T-helper 22 cell (primary cell): Measurements from ENCODE around the gene SFSWAP.
"Not testable (repeated sequence)": the region's sequence is repeated elsewhere in the genome, so short reads cannot be mapped to it uniquely, and the experiment has no call there.

Source experiments
- DNase-seq: peaks from one replicate; pipeline ENCODE4 v3.0.0-alpha.2; 2020; ENCODE audit warnings: low read depth

The SFSWAP gene

GRCh38 chr12:131759176-131759575 is 48.3 kb downstream of the SFSWAP start:
- DNase-seq = no peak

GRCh38 chr12:131761638-131762037 is 50.7 kb downstream of the SFSWAP start:
- no peak for DNase-seq

DNA sequence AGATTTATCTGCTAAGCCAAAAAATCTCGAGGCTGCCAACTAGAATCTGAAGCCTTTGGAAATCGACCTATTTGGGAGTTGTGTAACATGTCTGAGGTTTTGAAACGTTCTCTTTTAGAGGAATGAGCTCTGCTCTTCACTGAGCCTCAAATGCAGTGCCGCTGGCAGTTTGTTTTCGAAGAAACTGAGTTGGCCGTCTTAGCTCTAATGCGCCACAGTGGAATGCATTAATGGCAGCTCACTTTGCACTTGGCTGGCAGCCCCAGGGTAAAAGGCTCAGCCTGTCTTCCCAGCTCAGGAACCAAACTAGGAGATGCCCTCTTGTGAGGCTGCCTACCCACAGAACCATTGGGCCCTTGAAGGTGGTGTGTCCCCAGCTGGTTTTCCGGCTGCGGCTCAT is 53.8 kb downstream of the SFSWAP start:
- DNase-seq = no peak

DNA sequence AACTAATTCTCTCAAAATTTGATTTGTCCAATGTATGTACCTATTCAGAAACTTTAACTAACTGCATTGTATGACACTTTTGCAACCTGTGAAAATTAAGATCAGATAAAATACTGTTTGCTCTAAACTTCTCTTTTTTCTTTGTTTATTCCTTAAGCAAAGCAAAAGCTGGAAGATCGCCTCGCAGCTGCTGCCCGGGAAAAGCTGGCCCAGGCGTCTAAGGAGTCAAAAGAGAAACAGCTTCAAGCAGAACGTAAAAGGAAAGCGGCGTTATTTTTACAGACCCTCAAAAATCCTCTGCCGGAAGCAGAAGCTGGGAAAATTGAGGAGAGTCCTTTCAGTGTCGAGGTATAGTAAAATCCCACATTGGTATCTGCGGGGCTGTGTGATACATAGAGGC is 55.1 kb downstream of the SFSWAP start:
- no peak for DNase-seq

- DNase-seq = no peak
Observed at GRCh38 chr12:131766382-131767107, 55.7 kb downstream of the SFSWAP start.

DNA sequence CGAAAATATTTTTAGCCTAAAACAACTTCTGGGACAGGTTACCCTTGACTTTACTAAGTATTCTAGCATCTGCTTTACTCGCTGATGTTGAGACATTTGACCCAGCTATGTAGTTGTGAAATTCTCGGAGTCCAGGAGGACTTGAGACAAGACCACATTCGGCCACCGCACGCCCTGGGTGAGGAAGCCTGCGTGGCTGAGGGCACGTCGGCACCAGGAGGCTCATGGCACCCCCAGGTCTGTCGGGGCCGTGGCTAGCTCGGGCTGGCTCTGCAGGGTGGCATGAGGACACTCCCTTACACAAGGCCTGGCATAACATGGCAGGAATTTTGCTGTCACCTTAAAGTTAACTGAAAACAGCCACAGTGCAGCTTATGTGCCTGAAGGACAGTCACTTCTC is 59.2 kb downstream of the SFSWAP start:
- no peak for DNase-seq

GRCh38 chr12:131771965-131772364 is 61.1 kb downstream of the SFSWAP start:
- no peak for DNase-seq

- no peak for DNase-seq
Observed at GRCh38 chr12:131773582-131774221, 62.8 kb downstream of the SFSWAP start.

- DNase-seq = no peak
Observed at GRCh38 chr12:131774576-131775391, 63.9 kb downstream of the SFSWAP start.

GRCh38 chr12:131775392-131776236 is 64.7 kb downstream of the SFSWAP start:
- no peak for DNase-seq

DNA sequence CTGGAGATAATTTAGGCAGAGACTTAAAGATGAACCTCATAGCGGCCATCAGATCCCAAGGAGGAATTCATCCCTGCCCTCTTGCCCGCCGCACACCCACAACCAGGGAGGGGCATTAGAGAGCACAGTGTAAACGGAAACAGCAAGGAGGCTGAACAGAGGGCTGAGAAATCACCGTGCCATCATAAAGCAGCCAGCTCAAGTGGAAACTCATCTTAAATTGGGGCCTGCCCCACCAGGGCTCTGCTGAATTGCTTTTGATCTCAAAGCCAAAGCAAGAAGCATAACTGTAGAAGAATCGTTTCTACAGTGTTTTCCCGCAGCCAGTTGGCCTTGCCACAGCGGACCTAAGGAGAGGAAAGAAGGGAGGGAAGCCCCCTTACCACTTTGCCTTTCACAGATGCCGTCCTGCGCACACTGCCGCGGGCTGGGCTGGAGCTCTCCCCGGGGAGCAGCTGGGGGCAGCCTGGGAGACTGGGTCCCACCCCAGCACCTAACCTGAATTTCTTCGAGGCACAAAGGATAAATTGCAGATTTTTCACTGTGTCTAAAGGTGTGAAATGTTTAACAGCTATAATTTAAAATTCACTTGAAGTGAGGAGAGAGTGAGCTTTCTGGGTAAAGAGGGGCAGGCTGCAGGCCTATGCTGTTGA is 65.5 kb downstream of the SFSWAP start:
- DNase-seq = no peak

- not testable (repeated sequence) for DNase-seq
Observed at GRCh38 chr12:131777269-131777668, 66.4 kb downstream of the SFSWAP start.

- no peak for DNase-seq
Observed at GRCh38 chr12:131779027-131779426, 68.1 kb downstream of the SFSWAP start.

DNA sequence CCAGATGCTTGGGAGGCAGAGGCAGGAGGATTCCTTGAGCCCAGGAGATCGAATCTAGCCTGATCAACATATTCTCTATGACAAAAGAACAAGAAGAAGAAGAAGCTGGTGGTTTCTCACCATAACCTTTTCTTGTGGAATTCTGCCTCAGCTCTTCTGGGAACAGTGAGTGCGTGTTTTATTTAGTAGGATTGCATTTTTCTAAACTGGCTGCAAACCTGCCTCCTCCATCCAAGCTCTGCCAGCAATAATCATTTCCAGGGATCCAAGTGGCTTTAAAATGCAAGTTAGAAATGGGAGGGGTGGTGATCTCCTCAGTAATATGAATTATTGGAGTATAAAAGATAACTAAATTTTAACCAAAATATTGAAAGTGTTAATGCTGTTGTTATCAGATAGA is 71.2 kb downstream of the SFSWAP start:
- DNase-seq = no peak

DNA sequence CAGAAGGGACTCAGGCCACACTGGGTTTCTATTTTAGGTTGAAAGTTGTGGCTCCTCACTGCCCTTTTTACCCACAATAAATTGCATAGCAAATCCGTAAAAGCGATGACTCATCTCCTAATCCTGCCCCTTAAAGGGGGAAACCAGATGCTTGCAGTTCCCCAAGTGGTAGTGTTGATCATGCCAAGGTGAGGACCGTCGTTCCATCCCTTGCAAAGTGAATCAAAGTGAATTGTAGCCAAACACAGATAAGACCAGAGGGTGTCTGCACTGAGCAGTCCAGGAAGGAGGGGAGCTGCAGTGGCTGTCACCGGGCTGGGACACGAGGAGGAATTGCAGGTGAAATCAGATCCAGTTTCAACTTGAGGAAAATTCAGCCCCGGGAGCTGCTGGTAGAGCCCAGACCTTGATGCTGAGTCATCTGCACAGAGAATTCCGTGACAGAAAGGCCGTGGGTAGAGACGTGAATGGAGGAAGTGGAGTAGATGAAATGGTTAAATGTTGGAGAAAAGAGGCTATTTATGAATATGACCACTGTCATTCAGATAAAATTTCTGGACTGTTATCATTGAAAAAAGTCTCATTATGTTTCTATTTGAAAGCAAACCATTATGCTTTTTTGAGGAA is 73.1 kb downstream of the SFSWAP start:
- DNase-seq = no peak

DNA sequence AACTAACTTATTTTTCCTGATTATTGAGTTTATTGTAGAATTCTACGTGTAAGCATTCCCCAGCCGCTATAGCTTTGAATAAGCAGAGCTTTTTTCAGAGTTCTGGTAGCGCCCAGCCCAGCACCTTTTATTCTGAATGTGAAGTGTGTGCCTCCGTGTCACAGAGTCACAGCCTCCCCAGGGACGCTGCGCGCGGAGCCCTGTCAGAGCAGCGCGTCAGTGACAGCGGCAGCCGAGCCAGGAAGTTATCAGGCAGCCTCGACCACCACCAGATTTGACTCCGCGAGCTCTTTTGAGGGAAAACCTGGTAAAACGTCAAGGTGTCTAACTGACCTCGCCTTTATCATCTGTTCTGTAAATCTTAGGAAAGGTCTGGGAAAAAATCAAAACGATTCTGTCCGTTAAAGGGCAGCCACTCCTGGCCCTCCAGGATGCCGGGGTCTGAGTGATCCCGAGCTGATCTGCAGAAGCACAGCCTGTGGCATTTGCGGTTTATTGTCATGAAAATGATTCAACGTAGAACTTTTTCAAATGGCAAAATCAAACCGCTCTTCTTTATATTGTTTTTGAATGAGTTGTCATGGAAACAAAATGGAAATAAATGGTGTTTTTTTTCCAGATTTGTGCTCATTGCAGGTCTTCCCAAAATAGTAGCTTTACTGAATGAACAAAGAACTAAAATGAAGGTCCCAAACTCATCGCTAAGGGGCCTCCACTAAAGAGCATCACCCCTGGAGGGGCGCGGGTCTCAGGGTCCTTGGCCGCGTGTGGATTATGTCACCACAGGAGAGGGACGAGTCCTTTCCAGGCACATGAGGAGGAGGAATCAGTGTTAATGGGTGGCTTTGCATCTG is 74.2 kb downstream of the SFSWAP start:
- DNase-seq = no peak

GRCh38 chr12:131785763-131786330 is 75.0 kb downstream of the SFSWAP start:
- no peak for DNase-seq

GRCh38 chr12:131786331-131786730 is 75.4 kb downstream of the SFSWAP start:
- DNase-seq = no peak

DNA sequence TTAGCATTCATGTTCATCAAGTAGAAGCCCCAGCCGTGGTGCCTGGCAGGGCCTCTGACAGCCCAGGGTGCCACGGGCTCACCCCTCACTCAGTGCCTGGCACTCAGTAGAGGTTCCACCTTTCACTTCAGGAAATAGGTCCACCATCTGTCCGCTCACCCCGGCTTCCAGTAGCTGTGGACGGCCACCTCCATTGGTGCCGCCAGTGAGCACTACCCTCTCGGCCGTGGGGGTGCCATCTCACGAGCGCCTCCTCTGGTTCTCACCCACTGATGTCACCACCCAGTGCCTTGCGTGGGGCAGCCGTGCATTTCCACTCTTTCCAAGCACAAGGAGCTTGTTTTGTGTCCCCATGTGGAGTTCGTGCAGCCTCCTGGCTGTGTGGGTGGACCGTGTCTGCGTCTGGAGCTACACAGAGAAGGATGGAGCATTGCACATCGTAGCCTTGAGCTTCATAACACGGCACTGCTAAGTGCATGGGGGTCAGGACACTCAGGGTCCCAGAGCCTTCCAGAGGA is 76.3 kb downstream of the SFSWAP start:
- no peak for DNase-seq

- DNase-seq = no peak
Observed at GRCh38 chr12:131788070-131788469, 77.2 kb downstream of the SFSWAP start.
